ENCODE data around the gene RGS9BP. TPM values are rescaled to one million over a fixed set of nuclear protein-coding genes. Genes with fewer than 3 reads are reported as not detected.
A peak's percentile ranks its signal among the peaks of the same experiment; 100 is the strongest.

The RGS9BP gene
- total and polyA plus RNA-seq, 2 of the 13 experiments (the other 11 are each of a cell fraction or from before 2014, with no cell fraction given), result 0.01 TPM; not detected in 1

GRCh38 chr19:32691952-32692726 is 16.5 kb downstream of the RGS9BP start (continued):
- peak; percentile 33 for TF ChIP-seq TFDP2 (CRISPR knock-in tag; IDR thresholded peaks at IDR 0.05)
- TF ChIP-seq RBM22 (optimal IDR thresholded peaks at IDR 0.05; ENCODE audit: low read length), result no peak
- TF ChIP-seq EHMT2 (IDR thresholded peaks at IDR 0.05; ENCODE audit: borderline replicate concordance, low read depth, low read length), result no peak
- peak; percentile 59 for TF ChIP-seq AGO2 (optimal IDR thresholded peaks at IDR 0.05; ENCODE audit: low read depth, low read length)
- no peak for TF ChIP-seq EZH2 (conservative IDR thresholded peaks at IDR 0.05; ENCODE audit: low read depth, low read length)
- no peak for TF ChIP-seq ATAD3A (CRISPR knock-in tag; IDR thresholded peaks at IDR 0.05)
- TF ChIP-seq KLF12 (CRISPR knock-in tag; IDR thresholded peaks at IDR 0.05; ENCODE audit: borderline replicate concordance), result peak; percentile 25; the same call in 1 of the 2 replicates
- peak; percentile 51; the same call in 1 of the 2 replicates for TF ChIP-seq BORCS8-MEF2B (CRISPR knock-in tag; IDR thresholded peaks at IDR 0.05)
- peak; percentile 86 for TF ChIP-seq RBFOX2 (IDR thresholded peaks at IDR 0.05; ENCODE audit: low read depth, low read length)
- no peak for TF ChIP-seq NBN (conservative IDR thresholded peaks at IDR 0.05)
- TF ChIP-seq ZNF30 (CRISPR knock-in tag; IDR thresholded peaks at IDR 0.05), result no peak
- peak; percentile 50; the same call in 1 of the 2 replicates for TF ChIP-seq SNAPC2 (CRISPR knock-in tag; IDR thresholded peaks at IDR 0.05)
- peak; percentile 45 for TF ChIP-seq PHF8 (CRISPR knock-in tag; IDR thresholded peaks at IDR 0.05)
- TF ChIP-seq ZNF652 (CRISPR knock-in tag; IDR thresholded peaks at IDR 0.05; ENCODE audit: borderline replicate concordance, low read depth), result no peak
- TF ChIP-seq GTF3A (CRISPR knock-in tag; conservative IDR thresholded peaks at IDR 0.05), result no peak
- no peak for TF ChIP-seq SOX5 (CRISPR knock-in tag; IDR thresholded peaks at IDR 0.05; ENCODE audit: borderline replicate concordance)
- no peak for TF ChIP-seq CBX2 (IDR thresholded peaks at IDR 0.05; ENCODE audit: low read depth, low read length)
- TF ChIP-seq CBX2 (CRISPR knock-in tag; IDR thresholded peaks at IDR 0.05; ENCODE audit: low read depth), result no peak
- TF ChIP-seq SRSF1 (optimal IDR thresholded peaks at IDR 0.05; ENCODE audit: low read depth, low read length), result no peak
- no peak; the same call in 1 of the 2 replicates for TF ChIP-seq HOXA9 (CRISPR knock-in tag; IDR thresholded peaks at IDR 0.05; ENCODE audit: borderline replicate concordance)
- no peak; the same call in 1 of the 2 replicates for TF ChIP-seq PLSCR1 (CRISPR knock-in tag; IDR thresholded peaks at IDR 0.05; ENCODE audit: borderline replicate concordance)
- TF ChIP-seq SRSF9 (IDR thresholded peaks at IDR 0.05; ENCODE audit: borderline replicate concordance, insufficient read depth, low read depth, low read length, poor library complexity, severe bottlenecking), result no peak
- peak; percentile 19; the same call in 1 of the 2 replicates for TF ChIP-seq ZNF446 (CRISPR knock-in tag; IDR thresholded peaks at IDR 0.05)
- TF ChIP-seq FOXJ3 (CRISPR knock-in tag; IDR thresholded peaks at IDR 0.05; ENCODE audit: borderline replicate concordance), result no peak
- TF ChIP-seq ZNF878 (CRISPR knock-in tag; IDR thresholded peaks at IDR 0.05), result no peak
- TF ChIP-seq HOXA3 (CRISPR knock-in tag; IDR thresholded peaks at IDR 0.05), result peak; percentile 35; the same call in 1 of the 2 replicates
- no peak for TF ChIP-seq CC2D1A (CRISPR knock-in tag; IDR thresholded peaks at IDR 0.05)
- no peak for TF ChIP-seq ZBTB26 (CRISPR knock-in tag; IDR thresholded peaks at IDR 0.05; ENCODE audit: borderline replicate concordance)
- peak; percentile 79 for TF ChIP-seq RBM39 (IDR thresholded peaks at IDR 0.05; ENCODE audit: low read depth, low read length, poor library complexity, severe bottlenecking)

Measured in HepG2 (cell line).